Common myeloid progenitor, CD34-positive (primary cell): ENCODE measurements around the gene PRRT1B.

Source experiments
- CTCF ChIA-PET: fragments of 350-600 bp; sonication (Branson Sonifier 250); formaldehyde crosslinking; loops from one replicate; lab custom pipeline; 2021; ENCODE audit warnings: antibody characterized with exemption; lab: Charles Lee
- POLR2A ChIA-PET: fragments of 350-600 bp; sonication (Branson Sonifier 250); formaldehyde crosslinking; loops from one replicate; lab custom pipeline; 2021; ENCODE audit warnings: antibody characterized with exemption; lab: Charles Lee
- DNase-seq, 3 donors: peaks; one replicate each; pipeline versions ENCODE4 v3.0.0 to v3.0.0-alpha.2; 2013
- H3K27ac ChIP-seq, 2 experiments: 1 replicate in 1 of 2; 2 replicates in 1 of 2; pipeline ENCODE4 v1.7.0; 2013; ENCODE audit warnings: inconsistent platforms in 2 of 2, low read length in 2 of 2, mild to moderate bottlenecking in 2 of 2, low read depth in 1 of 2, moderate library complexity in 1 of 2; ENCODE audit not compliant: severe bottlenecking in 2 of 2, insufficient read depth in 1 of 2, poor library complexity in 1 of 2
- H3K27me3 ChIP-seq, 5 experiments: replicated peaks in 2 of 5; 1 replicate in 3 of 5; 2 replicates in 2 of 5; pipeline versions ENCODE4 v1.6.1 to v1.7.0; 2013; ENCODE audit warnings: low read length in 4 of 5, mild to moderate bottlenecking in 2 of 5, moderate library complexity in 2 of 5, inconsistent platforms in 1 of 5; ENCODE audit not compliant: insufficient read depth in 5 of 5, control insufficient read depth in 4 of 5
- H3K36me3 ChIP-seq, 4 experiments: 1 replicate in 2 of 4; 2 replicates in 2 of 4; pipeline versions ENCODE4 v1.6.1 to v1.7.0; 2013; ENCODE audit warnings: low read length in 3 of 4, control low read depth in 1 of 4, mild to moderate bottlenecking in 1 of 4; ENCODE audit not compliant: control insufficient read depth in 4 of 4, insufficient read depth in 4 of 4
- H3K4me1 ChIP-seq, 4 experiments: 1 replicate in 3 of 4; 2 replicates in 1 of 4; pipeline versions ENCODE4 v1.6.1 to v1.7.1; 2013; ENCODE audit warnings: low read length in 3 of 4, mild to moderate bottlenecking in 3 of 4, control low read depth in 1 of 4, inconsistent platforms in 1 of 4, moderate library complexity in 1 of 4; ENCODE audit not compliant: control insufficient read depth in 4 of 4, insufficient read depth in 4 of 4; ENCODE audit errors: control extremely low read depth in 1 of 4
- H3K4me3 ChIP-seq, 7 experiments: 1 replicate in 4 of 7; 2 replicates in 3 of 7; pipeline versions ENCODE4 v1.5.1 to v1.7.0; 2013; ENCODE audit warnings: mild to moderate bottlenecking in 7 of 7, low read length in 6 of 7, moderate library complexity in 6 of 7, inconsistent platforms in 2 of 7, low read depth in 2 of 7, control low read depth in 1 of 7; ENCODE audit not compliant: insufficient read depth in 4 of 7, control insufficient read depth in 1 of 7; ENCODE audit errors: extremely low read depth in 1 of 7
- H3K9me3 ChIP-seq, 5 experiments: 1 replicate in 4 of 5; 2 replicates in 1 of 5; pipeline versions ENCODE4 v1.6.1 to v1.7.1; 2013; ENCODE audit warnings: low read length in 4 of 5, mild to moderate bottlenecking in 2 of 5, inconsistent platforms in 1 of 5, low read depth in 1 of 5, moderate library complexity in 1 of 5; ENCODE audit not compliant: control insufficient read depth in 4 of 5, insufficient read depth in 2 of 5; ENCODE audit errors: control extremely low read depth in 1 of 5
- WGBS: methylation state at CpG from one replicate; pipeline ENCODE4 v1.1.5; 2013; ENCODE audit not compliant: insufficient coverage; 5-methylcytosine and 5-hydroxymethylcytosine counted together

Gene PRRT1B

GRCh38 chr9:131587331-131587730, 42.0 kb downstream of the PRRT1B start:
- no peak overlapping the region for H3K4me3 ChIP-seq
- DNase-seq: no peak
- 93% methylated on average over 8 of the region's 9 CpGs for WGBS
- H3K27me3 ChIP-seq: no peaks in the 10 kb centered on the region
- peaks cover 8 to 62% (median 28%) of the 10 kb centered on the region in 4 experiments for H3K36me3 ChIP-seq
- H3K9me3 ChIP-seq: no peaks in the 10 kb centered on the region
- H3K27ac ChIP-seq: no peak overlapping the region
- ChIA-PET CTCF (interaction anchor here (0.6 kb wide), 1 partner anchor 154 kb away, joined by 3 read pairs; no protein-coding TSS in a partner anchor), POLR2A (no interaction called here)
- peaks cover 9 to 56% (median 51%) of the 10 kb centered on the region in 4 experiments for H3K4me1 ChIP-seq

GRCh38 chr9:131587906-131588305, 42.6 kb downstream of the PRRT1B start:
- H3K36me3 ChIP-seq: peaks cover 6 to 56% (median 26%) of the 10 kb centered on the region in 4 experiments
- CTCF ChIA-PET: interaction anchor here (7.1 kb wide), 1 partner anchor 157 kb away, joined by 148 read pairs; the partner anchor contains the start of gene RAPGEF1
- no peak for DNase-seq
- no peaks in the 10 kb centered on the region for H3K27me3 ChIP-seq
- H3K4me1 ChIP-seq: peaks cover 9 to 54% (median 50%) of the 10 kb centered on the region in 4 experiments
- POLR2A ChIA-PET: no interaction called here
- 94% methylated on average over 14 of the region's 14 CpGs for WGBS
- no peak overlapping the region for H3K4me3 ChIP-seq
- H3K27ac ChIP-seq: no peak overlapping the region
- no peaks in the 10 kb centered on the region for H3K9me3 ChIP-seq

- CTCF ChIA-PET: interaction anchor here (0.8 to 7.1 kb wide), 2 partner anchors 156 to 170 kb away, joined by 3 to 148 read pairs; partner anchors contain the start of gene RAPGEF1
- no peak overlapping the region for H3K27ac ChIP-seq
- H3K4me3 ChIP-seq: no peak overlapping the region
- H3K27me3 ChIP-seq: no peaks in the 10 kb centered on the region
- 99% methylated on average over 7 of the region's 9 CpGs for WGBS
- H3K36me3 ChIP-seq: peaks cover 6 to 51% (median 25%) of the 10 kb centered on the region in 4 experiments
- POLR2A ChIA-PET: no interaction called here
- H3K4me1 ChIP-seq: peaks cover 9 to 49% (median 46%) of the 10 kb centered on the region in 4 experiments
- DNase-seq: no peak
- H3K9me3 ChIP-seq: no peaks in the 10 kb centered on the region
Measured at GRCh38 chr9:131588396-131588795, 43.1 kb downstream of the PRRT1B start.

GRCh38 chr9:131589124-131589711, 43.9 kb downstream of the PRRT1B start:
- H3K27me3 ChIP-seq: no peaks in the 10 kb centered on the region
- H3K36me3 ChIP-seq: peaks cover 4 to 50% (median 24%) of the 10 kb centered on the region in 4 experiments
- H3K4me3 ChIP-seq: no peak overlapping the region
- H3K27ac ChIP-seq: no peak overlapping the region
- ChIA-PET CTCF (interaction anchor here (0.8 to 7.1 kb wide), 3 partner anchors 11 to 169 kb away, joined by 3 to 148 read pairs (median 10); partner anchors contain the start of gene RAPGEF1), POLR2A (interaction anchor here (0.6 kb wide), 1 partner anchor 519 kb away, joined by 3 read pairs; no protein-coding TSS in a partner anchor)
- no peak for DNase-seq
- H3K9me3 ChIP-seq: no peaks in the 10 kb centered on the region
- peaks cover 9 to 41% (median 37%) of the 10 kb centered on the region in 4 experiments for H3K4me1 ChIP-seq
- 97% methylated on average over 11 of the region's 16 CpGs for WGBS

- Histone ChIP-seq H3K4me3 (peak overlapping the region in 1 of 7 experiments; percentile 6), H3K27me3 (no peaks in the 10 kb centered on the region), H3K27ac (no peak overlapping the region), H3K4me1 (peaks cover 5 to 33% (median 30%) of the 10 kb centered on the region in 4 experiments), H3K9me3 (no peaks in the 10 kb centered on the region), H3K36me3 (peaks cover 4 to 52% (median 29%) of the 10 kb centered on the region in 4 experiments)
- CTCF ChIA-PET: interaction anchor here (1.0 to 7.1 kb wide), 10 partner anchors 11 to 155 kb away, joined by 3 to 148 read pairs (median 10); partner anchors contain the start of gene RAPGEF1
- WGBS: 88% methylated on average over 14 of the region's 14 CpGs
- POLR2A ChIA-PET: no interaction called here
- DNase-seq: no peak
Measured at GRCh38 chr9:131589993-131590392, 44.7 kb downstream of the PRRT1B start.

- 8% methylated on average over 12 of the region's 13 CpGs for WGBS
- no peak overlapping the region for H3K27ac ChIP-seq
- POLR2A ChIA-PET: no interaction called here
- H3K4me1 ChIP-seq: peaks cover 3 to 30% (median 25%) of the 10 kb centered on the region in 4 experiments
- H3K27me3 ChIP-seq: no peaks in the 10 kb centered on the region
- peak; percentile 34 to 76 (median 73) for DNase-seq
- H3K9me3 ChIP-seq: no peaks in the 10 kb centered on the region
- H3K36me3 ChIP-seq: peaks cover 4 to 55% (median 30%) of the 10 kb centered on the region in 4 experiments
- CTCF ChIA-PET: interaction anchor here (1.0 to 7.1 kb wide), 13 partner anchors 12 to 154 kb away, joined by 3 to 148 read pairs (median 9); partner anchors contain the start of gene RAPGEF1
- peak overlapping the region in 4 of 7 experiments; percentile 6 to 50 (median 19) for H3K4me3 ChIP-seq
Measured at GRCh38 chr9:131590449-131590848, 45.1 kb downstream of the PRRT1B start.
